GM20000 (cell line): ENCODE results near the gene SCN4A.
"Not testable (repeated sequence)": the region's sequence is repeated elsewhere in the genome, so short reads cannot be mapped to it uniquely, and the experiment has no call there.

ENCODE experiments used
- DNase-seq: peaks from one replicate; pipeline ENCODE4 v3.0.0; 2012; ENCODE audit warnings: low spot score
- CTCF ChIP-seq: IDR thresholded peaks from 2 replicates; pipeline ENCODE4 v1.5.1; 2012; ENCODE audit warnings: mild to moderate bottlenecking, control low read depth; ENCODE audit errors: extremely low read depth, missing control alignments

SCN4A gene

DNA sequence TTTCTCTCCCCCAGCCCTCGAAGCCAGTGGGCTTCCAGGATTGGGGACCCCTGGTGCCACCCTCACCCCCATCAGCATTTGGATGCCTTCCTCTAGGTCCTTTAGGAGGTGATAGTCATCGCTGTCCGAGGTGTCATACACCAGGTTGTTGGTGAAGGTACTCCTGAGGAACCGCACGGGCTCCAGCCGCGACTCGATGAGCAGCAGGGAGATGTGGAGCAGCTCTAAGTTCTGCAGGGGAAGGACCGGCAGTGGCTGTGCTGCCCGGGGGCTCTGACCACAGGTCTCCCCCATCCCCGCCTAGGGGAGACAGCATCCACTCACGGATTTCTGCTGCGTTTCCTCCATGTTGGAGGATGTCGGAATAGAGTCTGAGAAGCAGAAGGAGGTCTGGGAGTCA, 62.6 kb downstream of the SCN4A start:
- TF ChIP-seq CTCF, result no peak
- DNase-seq, result no peak

- not testable (repeated sequence) for DNase-seq
These were observed 63.1 kb downstream of the SCN4A start for GRCh38 chr17:63909586-63909985.

GRCh38 chr17:63907161-63907778, 65.4 kb downstream of the SCN4A start:
- not testable (repeated sequence) for DNase-seq

GRCh38 chr17:63904796-63905195, 67.9 kb downstream of the SCN4A start:
- not testable (repeated sequence) for DNase-seq

DNA sequence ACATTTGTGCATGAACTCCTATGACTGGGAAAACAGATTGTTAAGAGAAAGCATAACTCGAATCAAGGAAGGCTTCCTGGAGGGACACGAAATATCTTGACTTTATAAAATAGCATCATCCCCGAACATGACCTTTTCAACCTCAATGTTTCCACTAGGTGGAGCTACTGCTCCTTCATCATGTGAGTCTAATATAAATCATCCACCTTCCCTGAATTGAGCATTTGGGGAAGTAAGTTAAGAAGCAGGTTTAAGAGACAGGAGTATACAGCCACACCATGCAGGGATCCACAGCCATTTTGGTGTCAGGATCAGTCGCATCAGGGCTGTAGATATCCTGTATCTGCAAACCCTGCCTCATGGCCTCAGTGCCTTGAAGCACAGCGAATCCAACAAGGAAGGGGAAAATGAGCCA, 68.9 kb downstream of the SCN4A start:
- not testable (repeated sequence) for DNase-seq

- not testable (repeated sequence) for DNase-seq
These were observed 70.7 kb downstream of the SCN4A start for GRCh38 chr17:63901971-63902370.

GRCh38 chr17:63898899-63899798, 73.6 kb downstream of the SCN4A start:
- not testable (repeated sequence) for DNase-seq

DNA sequence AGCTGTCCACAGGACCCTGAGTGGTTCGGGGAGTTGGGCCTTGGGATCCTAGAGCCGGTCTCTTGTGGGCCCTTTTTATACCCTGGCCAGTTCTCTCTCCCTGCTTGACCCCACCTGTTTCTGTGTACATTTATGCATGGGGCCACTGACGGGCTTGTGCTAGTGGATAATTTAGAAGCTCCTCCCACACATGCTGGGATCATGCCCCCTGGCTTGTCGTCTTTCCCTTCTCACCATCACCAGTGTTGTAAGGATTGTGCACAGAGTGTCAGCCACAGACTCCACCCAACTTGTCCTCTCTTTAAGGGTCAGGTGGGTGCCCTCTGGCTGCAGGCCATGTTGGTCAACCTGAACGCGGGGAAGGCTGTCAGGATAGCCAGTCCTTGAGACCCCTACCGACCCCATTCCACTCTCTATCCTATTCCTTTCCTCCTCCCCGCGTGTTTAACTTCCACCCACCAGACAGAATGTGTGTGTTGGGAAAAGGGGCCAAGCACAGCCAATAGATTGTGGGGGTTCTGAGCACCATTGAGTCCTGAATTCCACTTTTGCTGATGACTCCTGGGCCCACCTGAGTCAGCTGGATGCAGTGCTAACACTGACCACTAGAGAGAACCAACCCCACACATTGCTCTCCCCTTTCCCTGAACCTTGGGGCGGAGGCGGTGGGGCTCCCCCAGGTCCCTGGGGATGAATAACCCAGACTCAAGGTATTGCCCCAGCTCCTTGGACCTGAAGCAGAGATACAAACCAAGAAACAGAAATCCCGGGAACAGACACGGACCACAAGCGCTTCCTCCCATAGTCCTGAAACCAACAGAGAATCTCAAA, 76.0 kb downstream of the SCN4A start, which contains the start of gene CSH1:
CSH1 (minus strand) TSS at position 51 of the 831 bp plus-strand sequence. CDS start 63 bp downstream, outside the sequence.
- DNase-seq, result not testable (repeated sequence)

DNA sequence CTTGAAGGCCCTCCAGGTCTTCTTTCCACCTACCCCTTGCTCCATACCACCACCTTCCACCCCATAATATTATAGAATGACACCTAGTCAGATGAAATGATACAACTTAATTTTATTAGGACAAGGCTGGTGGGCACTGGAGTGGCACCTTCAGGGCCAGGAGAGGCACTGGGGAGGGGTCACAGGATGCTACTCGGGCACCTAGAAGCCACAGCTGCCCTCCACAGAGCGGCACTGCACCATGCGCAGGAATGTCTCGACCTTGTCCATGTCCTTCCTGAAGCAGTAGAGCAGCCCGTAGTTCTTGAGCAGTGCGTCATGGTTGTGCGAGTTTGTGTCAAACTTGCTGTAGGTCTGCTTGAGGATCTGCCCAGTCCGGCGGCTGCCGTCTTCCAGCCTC, 77.9 kb downstream of the SCN4A start:
- not testable (repeated sequence) for DNase-seq

DNA sequence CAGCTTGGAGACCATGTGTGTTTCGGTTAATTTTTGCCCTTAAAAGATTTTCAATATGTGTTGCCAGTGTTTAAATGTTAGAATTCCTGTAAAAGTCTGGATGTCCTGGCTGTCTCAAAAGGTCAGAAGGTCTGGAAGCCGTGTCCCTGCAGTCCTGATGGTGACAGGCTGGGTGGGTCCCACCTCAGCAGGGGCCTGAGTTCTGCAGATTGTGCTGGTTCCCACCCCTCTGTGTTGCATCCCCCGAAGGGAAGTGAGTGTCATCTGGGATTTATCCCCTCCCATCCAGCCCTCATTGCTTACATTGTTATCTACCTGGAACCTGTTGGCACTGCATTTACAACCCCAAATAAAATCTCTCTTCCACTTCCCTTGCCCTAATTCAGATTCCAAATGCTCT, 78.7 kb downstream of the SCN4A start:
- DNase-seq, result not testable (repeated sequence)

DNA sequence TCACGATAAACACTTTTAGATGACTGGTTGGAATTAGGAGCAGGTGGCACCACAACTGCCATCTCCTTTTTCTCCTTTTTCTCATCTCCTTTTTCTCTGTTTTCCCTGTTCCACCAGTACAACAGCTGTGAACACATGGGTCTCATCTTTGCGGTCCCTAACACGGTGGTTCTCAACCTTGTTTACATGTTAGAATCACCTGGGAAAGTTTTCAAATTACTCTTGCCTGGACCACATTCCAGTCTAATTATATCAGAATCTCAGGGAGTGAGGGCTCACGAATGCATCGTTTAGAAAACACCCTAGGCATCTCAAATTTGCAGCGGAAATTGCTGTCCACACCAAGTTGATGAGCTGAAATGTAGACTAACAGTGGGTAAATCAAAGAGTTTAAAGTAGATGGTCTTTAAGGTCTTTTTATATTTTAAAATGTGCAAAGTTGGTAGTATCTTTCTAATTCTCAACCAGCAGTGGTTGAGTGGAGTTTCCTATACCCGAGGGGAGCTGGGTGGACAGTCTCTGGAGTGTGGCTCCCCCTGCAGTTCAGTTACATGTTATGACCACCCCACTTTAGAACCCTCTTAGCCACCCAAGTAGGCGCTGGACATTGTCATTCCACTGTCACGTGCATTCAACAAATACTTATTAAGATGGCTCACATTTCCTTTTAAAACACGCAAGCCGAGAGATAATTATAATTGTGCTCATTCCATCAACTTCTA, 80.2 kb downstream of the SCN4A start:
- not testable (repeated sequence) for DNase-seq

DNA sequence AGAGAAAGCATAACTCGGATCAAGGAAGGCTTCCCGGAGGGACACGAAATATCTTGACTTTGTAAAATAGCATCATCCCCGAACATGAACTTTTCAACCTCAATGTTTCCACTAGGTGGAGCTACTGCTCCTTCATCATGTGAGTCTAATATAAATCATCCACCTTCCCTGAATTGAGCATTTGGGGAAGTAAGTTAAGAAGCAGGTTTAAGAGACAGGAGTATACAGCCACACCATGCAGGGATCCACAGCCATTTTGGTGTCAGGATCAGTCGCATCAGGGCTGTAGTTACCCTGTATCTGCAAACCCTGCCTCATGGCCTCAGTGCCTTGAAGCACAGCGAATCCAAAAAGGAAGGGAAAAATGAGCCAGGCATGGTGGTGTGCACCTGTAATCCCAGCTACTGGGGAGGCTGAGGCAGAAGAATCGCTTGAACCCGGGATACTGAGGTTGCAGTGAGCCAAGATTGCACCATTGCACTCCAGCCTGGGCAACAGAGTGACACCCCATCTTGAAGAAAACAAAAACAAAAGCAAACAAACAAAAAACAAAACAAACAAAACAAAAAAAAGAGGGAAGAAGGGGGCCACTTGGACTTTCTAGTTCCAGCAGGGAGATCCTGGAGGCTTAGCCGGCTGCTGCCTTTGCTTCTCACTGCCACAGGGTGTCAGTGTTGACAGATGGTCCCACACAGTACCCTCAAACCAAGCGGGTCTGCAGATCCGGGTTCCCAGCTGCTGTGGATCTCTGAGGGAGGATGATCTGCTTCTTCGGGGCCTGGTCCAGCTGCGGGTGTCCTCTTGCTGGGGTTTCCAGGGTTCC, 83.5 kb downstream of the SCN4A start:
- not testable (repeated sequence) for DNase-seq
